Measurements from ENCODE around the gene TPRA1.

The TPRA1 gene

GRCh38 chr3:127555108-127555507 lies 35.4 kb downstream of the TPRA1 start:
- DNase-seq (ENCODE audit: insufficient read length, low spot score) (no peak), FAIRE-seq (no peak)
- TF ChIP-seq POLR2AphosphoS5 (IDR thresholded peaks at IDR 0.05; ENCODE audit: low read depth, low read length) (no peak), SPI1 (IDR thresholded peaks at IDR 0.05; ENCODE audit: low read depth, low read length) (no peak), TAF1 (IDR thresholded peaks at IDR 0.05; ENCODE audit: low read depth, low read length) (no peak), POLR2A (IDR thresholded peaks at IDR 0.05; ENCODE audit: low read depth, low read length) (no peak), PAX5 (IDR thresholded peaks at IDR 0.05; ENCODE audit: insufficient read depth, low read length, severe bottlenecking) (no peak), POU2F2 (IDR thresholded peaks at IDR 0.05; ENCODE audit: low read depth, low read length) (no peak)

- FAIRE-seq (no peak), DNase-seq (ENCODE audit: insufficient read length, low spot score) (no peak)
- TF ChIP-seq POLR2A (IDR thresholded peaks at IDR 0.05; ENCODE audit: low read depth, low read length), result no peak
- TF ChIP-seq TAF1 (IDR thresholded peaks at IDR 0.05; ENCODE audit: low read depth, low read length), result no peak
- no peak for TF ChIP-seq SPI1 (IDR thresholded peaks at IDR 0.05; ENCODE audit: low read depth, low read length)
- no peak for TF ChIP-seq POLR2AphosphoS5 (IDR thresholded peaks at IDR 0.05; ENCODE audit: low read depth, low read length)
Measured at GRCh38 chr3:127552038-127552437, 38.5 kb downstream of the TPRA1 start.

GRCh38 chr3:127551178-127551577 lies 39.4 kb downstream of the TPRA1 start:
- DNase-seq (ENCODE audit: insufficient read length, low spot score) (no peak), FAIRE-seq (no peak)

DNA sequence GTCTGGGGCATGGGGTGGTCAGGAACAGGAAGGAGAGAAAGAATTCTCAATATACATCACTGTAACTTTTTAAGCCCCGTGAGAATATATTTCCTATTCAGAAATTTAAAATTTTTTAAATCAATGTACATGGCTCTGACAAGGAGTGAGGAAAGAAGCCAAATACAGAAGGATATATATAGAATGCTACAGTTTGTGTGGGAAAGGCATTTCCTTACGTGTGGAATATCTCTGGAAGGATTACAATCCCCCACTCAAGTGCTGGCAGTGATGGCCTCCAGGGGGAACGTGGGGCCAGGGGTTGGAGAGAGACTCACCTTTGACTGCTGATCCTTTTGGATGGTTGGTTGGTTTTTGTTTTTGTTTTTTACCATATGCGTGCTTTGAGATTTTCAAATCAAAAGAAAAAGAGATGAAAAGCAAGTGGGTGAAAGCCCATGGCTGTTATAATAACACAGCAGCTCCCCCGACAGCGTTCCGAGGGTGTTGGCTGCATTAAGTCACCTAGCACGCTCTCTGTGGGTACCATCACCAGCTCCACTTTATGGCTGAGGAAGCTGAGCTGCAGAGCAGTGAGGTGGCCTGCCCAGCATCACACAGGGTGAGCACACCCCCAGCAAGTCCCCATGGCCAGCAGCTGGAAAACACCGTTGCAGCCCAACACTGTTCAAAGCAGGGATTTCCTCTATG lies 39.9 kb downstream of the TPRA1 start:
- TF ChIP-seq POU2F2 (IDR thresholded peaks at IDR 0.05; ENCODE audit: low read depth, low read length) (no peak), POLR2A (IDR thresholded peaks at IDR 0.05; ENCODE audit: low read depth, low read length) (no peak), TAF1 (IDR thresholded peaks at IDR 0.05; ENCODE audit: low read depth, low read length) (no peak), PAX5 (IDR thresholded peaks at IDR 0.05; ENCODE audit: insufficient read depth, low read length, severe bottlenecking) (no peak), POLR2AphosphoS5 (IDR thresholded peaks at IDR 0.05; ENCODE audit: low read depth, low read length) (no peak), SPI1 (IDR thresholded peaks at IDR 0.05; ENCODE audit: low read depth, low read length) (no peak)
- no peak for DNase-seq (ENCODE audit: insufficient read length, low spot score)
- FAIRE-seq, result no peak

More at GRCh38 chr3:127551178-127551577, 39.4 kb downstream of the TPRA1 start:
- TF ChIP-seq SPI1 (IDR thresholded peaks at IDR 0.05; ENCODE audit: low read depth, low read length) (no peak), POU2F2 (IDR thresholded peaks at IDR 0.05; ENCODE audit: low read depth, low read length) (no peak), TAF1 (IDR thresholded peaks at IDR 0.05; ENCODE audit: low read depth, low read length) (no peak), POLR2AphosphoS5 (IDR thresholded peaks at IDR 0.05; ENCODE audit: low read depth, low read length) (no peak), POLR2A (IDR thresholded peaks at IDR 0.05; ENCODE audit: low read depth, low read length) (no peak), PAX5 (IDR thresholded peaks at IDR 0.05; ENCODE audit: insufficient read depth, low read length, severe bottlenecking) (no peak)

DNA sequence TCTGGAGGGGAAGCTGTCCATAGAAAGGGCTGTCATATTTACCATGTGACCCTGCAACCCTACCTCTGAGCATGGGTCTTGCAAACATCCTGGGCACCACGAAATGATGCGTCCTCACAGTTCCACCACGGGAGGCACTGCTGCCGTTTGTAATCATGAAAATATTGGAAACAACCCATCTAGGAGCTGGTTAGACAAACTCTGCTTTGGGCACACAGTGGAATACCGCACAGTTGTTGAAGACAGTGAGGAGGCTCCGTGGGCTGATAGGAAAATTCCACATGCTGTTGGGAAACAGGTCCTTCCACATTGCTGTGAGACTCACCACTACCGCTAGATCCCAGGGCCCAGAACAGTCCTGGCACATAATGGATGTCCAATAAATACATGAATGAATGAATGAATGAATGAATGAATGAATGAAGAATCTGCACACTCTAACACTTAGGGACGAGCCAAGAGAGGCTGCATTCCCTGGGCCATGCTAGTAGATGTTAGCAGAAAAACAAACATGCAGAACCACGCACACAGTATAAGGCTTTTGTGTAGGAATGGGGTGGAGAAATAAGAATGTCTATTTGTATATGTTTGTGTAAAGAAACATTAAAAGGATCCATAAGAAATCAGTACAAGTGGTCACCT lies 40.6 kb downstream of the TPRA1 start:
- DNase-seq (ENCODE audit: insufficient read length, low spot score) (no peak), FAIRE-seq (no peak)
- TF ChIP-seq SPI1 (IDR thresholded peaks at IDR 0.05; ENCODE audit: low read depth, low read length) (no peak), POLR2A (IDR thresholded peaks at IDR 0.05; ENCODE audit: low read depth, low read length) (no peak), POLR2AphosphoS5 (IDR thresholded peaks at IDR 0.05; ENCODE audit: low read depth, low read length) (no peak), POU2F2 (IDR thresholded peaks at IDR 0.05; ENCODE audit: low read depth, low read length) (no peak), PAX5 (IDR thresholded peaks at IDR 0.05; ENCODE audit: insufficient read depth, low read length, severe bottlenecking) (no peak), TAF1 (IDR thresholded peaks at IDR 0.05; ENCODE audit: low read depth, low read length) (no peak)

- peak; percentile 78 for FAIRE-seq
- TF ChIP-seq SPI1 (IDR thresholded peaks at IDR 0.05; ENCODE audit: low read depth, low read length), result no peak
- TF ChIP-seq POLR2A (IDR thresholded peaks at IDR 0.05; ENCODE audit: low read depth, low read length), result no peak
- no peak for TF ChIP-seq TAF1 (IDR thresholded peaks at IDR 0.05; ENCODE audit: low read depth, low read length)
- TF ChIP-seq POLR2AphosphoS5 (IDR thresholded peaks at IDR 0.05; ENCODE audit: low read depth, low read length), result no peak
- TF ChIP-seq PAX5 (IDR thresholded peaks at IDR 0.05; ENCODE audit: insufficient read depth, low read length, severe bottlenecking), result no peak
- no peak for TF ChIP-seq POU2F2 (IDR thresholded peaks at IDR 0.05; ENCODE audit: low read depth, low read length)
- DNase-seq (ENCODE audit: insufficient read length, low spot score), result peak; percentile 87
Measured at GRCh38 chr3:127547761-127548605, 42.5 kb downstream of the TPRA1 start.

DNA sequence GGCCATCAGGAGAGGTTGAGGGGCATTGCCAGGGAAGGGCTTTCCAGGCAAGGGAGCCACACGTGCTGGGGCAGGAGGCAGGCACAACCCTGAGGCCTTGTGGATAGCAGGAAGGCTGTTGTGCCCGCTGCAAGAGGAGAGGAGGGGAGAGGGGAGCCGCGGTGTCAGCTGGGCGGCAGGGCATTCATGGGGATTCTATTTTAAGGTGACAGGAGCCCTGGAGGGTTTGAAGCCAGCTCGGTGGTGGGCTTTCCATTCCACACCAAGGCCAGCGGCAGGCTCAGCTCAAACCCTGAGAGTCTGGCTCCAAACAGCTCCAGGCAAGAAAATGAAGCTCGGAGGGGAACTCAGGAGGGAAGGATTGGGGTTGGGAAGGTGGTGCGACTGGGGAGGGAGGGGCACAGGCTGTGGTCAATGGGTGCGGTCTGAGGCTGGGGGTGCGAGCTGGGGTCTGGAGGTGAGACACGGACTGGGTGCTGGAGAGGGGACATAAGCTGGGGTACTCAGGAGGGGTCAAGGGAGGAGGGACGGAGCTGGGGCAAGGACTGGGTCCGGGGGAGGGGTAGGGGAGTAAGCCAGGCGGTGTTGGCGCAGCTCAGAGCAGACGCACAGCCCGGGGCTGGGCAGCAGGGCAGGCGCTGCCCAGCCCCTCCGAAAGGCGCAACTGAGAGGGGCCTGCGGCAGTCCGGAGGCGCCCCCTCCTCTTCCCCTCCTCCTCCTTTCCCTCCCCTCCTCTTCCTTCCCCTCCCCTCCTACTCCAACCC lies 43.4 kb downstream of the TPRA1 start:
- DNase-seq (ENCODE audit: insufficient read length, low spot score) (no peak), FAIRE-seq (no peak)
- no peak for TF ChIP-seq POLR2AphosphoS5 (IDR thresholded peaks at IDR 0.05; ENCODE audit: low read depth, low read length)

- TF ChIP-seq PAX5 (IDR thresholded peaks at IDR 0.05; ENCODE audit: insufficient read depth, low read length, severe bottlenecking), result no peak
- TF ChIP-seq SPI1 (IDR thresholded peaks at IDR 0.05; ENCODE audit: low read depth, low read length), result no peak
- TF ChIP-seq POU2F2 (IDR thresholded peaks at IDR 0.05; ENCODE audit: low read depth, low read length), result no peak
- TF ChIP-seq TAF1 (IDR thresholded peaks at IDR 0.05; ENCODE audit: low read depth, low read length), result no peak
- no peak for TF ChIP-seq POLR2A (IDR thresholded peaks at IDR 0.05; ENCODE audit: low read depth, low read length)
- TF ChIP-seq POLR2AphosphoS5 (IDR thresholded peaks at IDR 0.05; ENCODE audit: low read depth, low read length), result no peak
- DNase-seq (ENCODE audit: insufficient read length, low spot score) (no peak), FAIRE-seq (no peak)
Measured at GRCh38 chr3:127546554-127546953, 44.0 kb downstream of the TPRA1 start.

Data from GM12891 (cell line).